HG03558 (cell line): ENCODE measurements around the gene ACSL1.

Source experiments
- ATAC-seq: cut with Tn5 transposase; IDR thresholded peaks from one replicate; pipeline ENCODE4 v1.9.1; 2021; ENCODE audit warnings: moderate number of reproducible peaks; ENCODE audit not compliant: unreplicated experiment; ENCODE audit errors: extremely low read depth

Gene ACSL1

DNA sequence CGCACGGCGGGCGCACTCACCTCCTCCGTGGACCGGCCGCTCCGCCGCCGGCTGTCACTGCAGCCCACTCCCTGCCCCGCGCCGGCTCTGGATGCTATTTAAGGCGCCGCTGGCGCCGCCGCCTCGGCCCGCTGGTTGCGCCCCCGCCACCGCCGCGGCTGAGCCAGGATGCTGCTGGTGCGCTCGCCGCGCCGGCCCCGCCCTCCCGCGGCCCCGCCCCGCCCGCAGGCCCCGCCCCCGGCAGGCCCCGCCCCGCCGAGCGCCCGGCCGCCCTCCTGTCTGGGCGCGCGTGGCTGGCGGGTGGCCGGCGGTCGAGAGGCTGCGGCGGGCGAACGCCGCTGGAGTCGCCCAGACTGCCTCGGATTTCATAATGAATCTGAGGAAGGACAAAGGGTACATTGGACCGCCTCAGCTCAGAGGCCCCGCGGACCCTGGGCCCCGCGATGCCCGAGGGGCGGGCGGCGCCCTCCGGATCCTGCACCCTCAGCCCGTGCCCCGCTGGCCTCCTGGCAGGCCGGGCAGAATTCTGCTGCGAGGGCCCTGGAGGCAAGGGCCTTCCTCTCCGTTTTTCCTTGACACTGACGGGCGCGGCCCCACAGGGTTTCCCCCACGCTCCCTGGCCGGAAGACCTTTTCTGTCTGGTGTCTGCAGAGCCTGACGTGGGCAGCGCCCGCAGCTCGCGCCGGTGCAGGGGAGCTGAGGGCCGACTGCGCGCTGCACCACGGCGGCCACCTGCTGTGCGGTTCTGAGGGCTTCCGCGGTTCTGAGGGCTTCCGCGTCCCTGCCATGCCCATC lies at the start of gene ACSL1:
Gene ACSL1, minus strand, starts transcription at position 73 of the 795 bp plus-strand sequence. CDS start 22,454 bp downstream, outside the sequence.
- peak; percentile 35 for ATAC-seq

GRCh38 chr4:184873054-184873453 lies 47.3 kb upstream of the ACSL1 start:
- no peak for ATAC-seq

GRCh38 chr4:184870718-184871117 lies 45.0 kb upstream of the ACSL1 start:
- ATAC-seq: no peak

GRCh38 chr4:184868623-184869022 lies 42.9 kb upstream of the ACSL1 start:
- no peak for ATAC-seq

- ATAC-seq: no peak
Measured at GRCh38 chr4:184863916-184864315, 38.1 kb upstream of the ACSL1 start.

DNA sequence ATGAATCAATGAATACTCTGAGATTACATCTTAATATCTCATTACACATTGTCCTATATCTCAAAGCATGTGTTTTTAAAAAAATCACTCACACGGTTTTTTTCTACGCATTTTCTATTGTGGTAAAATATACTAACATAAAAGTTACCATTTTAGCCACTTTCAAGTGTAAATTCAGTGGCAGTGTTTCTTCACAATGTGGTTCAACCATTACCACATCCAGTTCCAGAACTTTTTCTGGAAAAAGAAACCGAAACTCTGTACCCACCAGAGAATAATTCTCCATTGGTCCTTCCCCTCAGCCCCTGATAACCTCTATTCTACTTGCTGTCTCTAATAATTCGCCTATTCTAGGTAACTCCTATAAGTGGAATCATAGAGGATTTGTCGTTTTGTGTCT lies 35.3 kb upstream of the ACSL1 start:
- no peak for ATAC-seq

GRCh38 chr4:184860018-184860779 lies 34.4 kb upstream of the ACSL1 start:
- no peak for ATAC-seq

GRCh38 chr4:184857441-184858121 lies 31.8 kb upstream of the ACSL1 start:
- ATAC-seq: no peak

- ATAC-seq: no peak
Measured at GRCh38 chr4:184856277-184856609, 30.5 kb upstream of the ACSL1 start.

GRCh38 chr4:184854673-184855072 lies 28.9 kb upstream of the ACSL1 start:
- no peak for ATAC-seq

DNA sequence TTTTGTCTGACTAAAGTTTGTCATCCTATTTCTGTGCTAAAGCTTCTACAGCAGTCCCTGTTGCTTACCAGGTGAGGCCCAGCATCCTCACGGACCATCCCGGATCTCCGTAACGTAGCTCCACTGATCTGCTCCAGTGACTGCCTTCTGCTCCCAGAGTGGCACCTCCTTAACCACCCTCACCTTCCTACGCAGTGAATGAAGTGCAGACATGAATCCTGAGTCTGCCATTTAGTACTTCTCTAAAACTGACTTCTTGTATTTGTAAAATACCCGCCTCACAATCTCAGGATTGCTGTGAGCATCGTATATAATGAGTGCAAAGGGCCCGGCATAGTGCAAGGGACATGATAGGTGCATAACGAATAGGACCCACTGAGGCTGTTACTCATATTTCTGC lies 27.7 kb upstream of the ACSL1 start:
- ATAC-seq: no peak

- no peak for ATAC-seq
Measured at GRCh38 chr4:184851886-184852285, 26.1 kb upstream of the ACSL1 start.

DNA sequence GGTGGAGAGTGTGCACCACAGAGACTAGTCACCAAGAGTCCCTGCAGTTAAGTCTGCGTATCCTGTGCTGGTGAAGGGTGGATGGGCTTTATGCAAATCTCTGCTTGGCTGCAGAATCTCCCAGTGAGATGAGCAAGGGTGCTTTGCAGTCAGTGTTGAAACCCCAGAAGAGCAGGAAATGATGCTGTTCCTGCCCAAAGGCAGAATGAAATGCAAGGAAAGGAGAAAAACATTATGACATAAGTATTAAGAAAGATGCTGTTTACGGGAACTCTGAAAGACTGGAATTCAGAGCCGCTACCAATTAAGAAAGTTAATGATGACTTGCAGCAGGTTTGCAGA lies 25.4 kb upstream of the ACSL1 start:
- ATAC-seq: peak; percentile 45

- ATAC-seq: peak; percentile 29
Measured at GRCh38 chr4:184850431-184851199, 24.8 kb upstream of the ACSL1 start.

DNA sequence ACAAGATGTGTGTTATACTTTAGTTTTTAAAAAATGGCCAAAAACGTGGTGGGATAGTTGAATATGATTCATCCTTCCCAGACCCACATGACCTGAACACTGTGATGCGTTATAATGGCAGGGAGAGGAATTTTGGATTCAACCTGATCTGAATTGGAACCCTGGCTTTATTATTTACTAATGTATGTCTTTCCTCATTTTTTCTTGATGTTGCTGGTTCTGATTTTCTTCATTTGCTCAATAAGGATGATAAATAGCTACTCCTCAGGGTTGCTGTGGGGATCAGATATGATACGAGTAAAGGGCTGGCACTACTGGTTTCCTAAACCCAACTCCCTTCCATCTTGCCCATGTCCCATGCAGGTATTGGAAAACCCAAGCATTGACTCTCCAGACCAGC lies 24.2 kb upstream of the ACSL1 start:
- no peak for ATAC-seq

- ATAC-seq: no peak
Measured at GRCh38 chr4:184849185-184849584, 23.4 kb upstream of the ACSL1 start.

- ATAC-seq: no peak
Measured at GRCh38 chr4:184848510-184848909, 22.7 kb upstream of the ACSL1 start.

GRCh38 chr4:184846531-184846930 lies 20.8 kb upstream of the ACSL1 start:
- ATAC-seq: no peak

GRCh38 chr4:184845367-184846021 lies 19.7 kb upstream of the ACSL1 start:
- no peak for ATAC-seq

DNA sequence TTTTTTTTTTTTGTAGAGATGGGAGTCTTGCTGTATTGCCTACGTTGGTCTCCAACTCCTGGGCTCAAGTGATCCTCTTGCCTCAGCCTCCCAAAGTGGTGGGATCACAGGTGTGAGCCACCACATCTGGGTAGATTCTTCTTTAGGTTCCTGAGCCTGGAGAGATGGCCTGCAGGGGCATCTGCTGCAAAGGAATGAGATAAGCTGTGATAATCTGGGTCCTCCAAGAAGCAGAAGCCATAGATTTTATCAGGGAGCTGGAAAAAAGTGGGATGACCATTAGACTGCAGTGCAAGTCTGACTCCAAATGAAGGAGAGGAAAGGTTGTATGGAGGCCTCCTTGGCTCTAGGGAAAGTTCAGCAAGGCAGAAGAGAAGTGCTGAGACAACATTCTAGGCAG lies 19.0 kb upstream of the ACSL1 start:
- no peak for ATAC-seq
